Measurements from ENCODE around the gene ZNF425.
"Not testable (repeated sequence)": the region's sequence is repeated elsewhere in the genome, so short reads cannot be mapped to it uniquely, and the experiment has no call there.

The ZNF425 gene

DNA sequence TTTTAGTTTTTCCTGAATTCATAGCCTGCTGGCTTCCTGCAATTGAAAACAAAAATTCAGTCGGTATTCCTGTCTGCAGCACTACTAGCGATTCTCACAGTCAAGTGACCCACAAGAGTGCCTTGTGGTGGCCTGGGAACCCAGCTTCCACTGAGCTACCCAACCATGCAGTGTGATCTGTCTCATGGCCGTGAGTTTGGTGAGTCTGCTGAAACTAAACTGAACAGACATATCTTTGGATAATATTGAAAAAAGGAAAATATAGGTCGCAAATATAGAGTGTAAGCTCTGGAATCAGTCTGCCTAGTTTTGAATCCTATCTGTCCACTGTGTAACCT, 53.7 kb downstream of the ZNF425 start:
- DNase-seq: no peak

DNA sequence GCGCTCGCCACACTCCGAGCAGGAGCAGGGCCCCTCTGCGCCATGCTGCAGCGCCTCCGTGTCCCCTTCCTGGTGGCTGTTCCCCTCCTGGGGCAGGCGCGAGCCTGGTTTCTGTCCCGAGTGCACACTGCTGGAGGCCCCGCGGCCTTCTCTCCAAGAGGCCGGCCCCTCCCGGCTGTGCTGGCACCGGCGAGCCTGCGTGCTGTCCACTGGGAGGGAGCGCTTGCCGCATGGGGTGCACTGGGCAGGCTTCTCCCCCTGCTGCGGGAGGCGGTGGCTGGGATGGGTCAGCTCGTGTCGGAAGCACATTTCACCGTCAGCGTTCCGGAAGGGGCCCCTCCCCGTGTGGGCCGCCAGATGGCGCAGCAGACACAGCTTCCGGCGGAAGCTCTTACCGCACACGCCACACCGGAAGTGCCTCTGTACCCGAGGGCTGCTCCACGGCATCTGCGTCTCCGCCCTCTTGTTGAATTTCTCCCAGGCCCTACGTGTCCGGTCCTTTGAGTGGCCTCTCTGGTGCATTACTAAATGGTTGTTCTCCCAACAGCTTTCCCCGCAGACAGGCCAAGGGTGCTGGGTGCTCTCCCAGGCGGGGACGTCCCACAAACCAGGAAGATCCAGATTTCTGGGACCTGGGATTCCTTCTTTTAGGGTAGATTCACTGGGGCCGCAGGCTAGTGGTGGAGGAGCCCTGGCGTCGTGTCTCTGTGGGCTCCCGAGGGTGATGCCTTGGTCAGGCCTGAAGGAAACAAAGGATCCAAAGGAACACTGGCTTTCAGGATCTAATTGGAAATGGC, 54.3 kb downstream of the ZNF425 start:
- peak; percentile 37 for DNase-seq

DNA sequence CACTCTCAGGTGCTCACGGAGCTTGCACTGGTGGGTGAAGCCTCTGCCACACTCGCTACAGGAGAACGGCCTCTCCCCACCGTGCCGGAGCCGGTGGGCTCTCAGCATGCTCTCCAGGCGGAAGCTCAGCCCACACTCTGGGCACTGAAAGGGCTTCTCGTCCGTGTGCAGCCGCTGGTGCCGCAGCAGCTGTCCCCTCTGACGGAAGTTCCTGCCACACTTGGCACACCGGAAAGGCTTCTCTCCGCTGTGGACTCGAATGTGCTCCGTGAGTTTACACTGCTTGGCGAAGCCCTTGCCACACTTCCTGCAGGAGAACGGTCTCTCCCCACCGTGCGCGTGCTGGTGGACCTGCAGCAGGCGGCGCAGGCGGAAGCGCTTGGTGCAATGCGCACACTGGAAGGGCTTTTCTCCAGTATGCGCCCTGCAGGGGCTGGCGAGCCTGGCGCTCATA, 54.9 kb downstream of the ZNF425 start:
- DNase-seq: no peak

DNA sequence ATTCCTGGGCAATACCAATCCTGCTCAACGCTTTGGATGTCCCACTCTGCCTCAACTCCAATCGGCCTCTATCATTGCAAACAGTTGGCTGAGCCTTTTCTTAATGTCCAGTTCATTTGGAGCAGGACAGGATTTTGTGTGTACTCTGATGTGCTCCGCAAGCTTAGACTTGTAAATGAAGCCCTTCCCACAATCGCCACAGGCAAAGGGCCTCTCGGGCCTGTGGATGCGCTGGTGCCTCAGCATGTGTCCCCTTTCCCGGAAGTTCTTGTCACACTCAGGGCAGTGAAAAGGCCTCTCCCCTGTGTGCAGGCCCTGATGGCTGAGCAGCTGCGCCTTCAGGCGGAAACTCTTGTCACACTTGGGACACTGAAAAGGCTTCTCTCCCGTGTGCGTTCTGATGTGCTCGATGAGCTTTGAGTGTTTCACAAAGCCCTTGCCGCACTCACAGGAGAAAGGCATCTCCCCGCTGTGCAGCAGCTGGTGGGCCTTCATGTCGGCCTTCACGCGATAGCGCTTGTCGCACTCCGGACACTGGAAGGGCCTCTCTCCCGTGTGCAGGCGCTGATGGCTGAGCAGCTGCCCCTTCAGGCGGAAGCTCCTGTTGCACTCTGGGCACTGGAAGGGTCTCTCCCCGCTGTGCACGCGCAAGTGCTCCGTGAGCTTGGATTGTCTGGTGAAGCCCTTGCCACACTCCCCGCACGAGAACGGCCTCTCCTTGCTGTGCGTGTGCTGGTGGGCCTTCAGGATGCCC, 55.6 kb downstream of the ZNF425 start:
- DNase-seq: no peak

DNA sequence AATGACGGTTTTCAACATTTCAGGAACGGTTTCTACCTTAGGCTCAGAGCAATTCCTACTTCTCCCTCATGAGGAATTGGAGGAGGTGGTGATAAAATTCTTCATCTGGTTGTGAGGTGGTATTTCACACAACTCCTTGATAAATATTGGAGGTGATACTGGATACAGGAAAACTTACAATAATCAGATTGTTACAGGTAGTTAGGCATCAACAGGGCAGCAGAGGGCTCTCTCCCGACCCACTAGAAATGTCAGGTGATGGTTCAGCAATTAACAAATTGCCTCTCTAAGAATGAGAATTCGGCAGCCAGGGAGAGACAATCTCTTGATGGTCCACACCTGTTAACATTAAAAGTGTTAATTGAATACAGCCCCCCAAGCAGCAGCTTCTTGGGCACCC, 58.3 kb downstream of the ZNF425 start:
- no peak for DNase-seq

DNA sequence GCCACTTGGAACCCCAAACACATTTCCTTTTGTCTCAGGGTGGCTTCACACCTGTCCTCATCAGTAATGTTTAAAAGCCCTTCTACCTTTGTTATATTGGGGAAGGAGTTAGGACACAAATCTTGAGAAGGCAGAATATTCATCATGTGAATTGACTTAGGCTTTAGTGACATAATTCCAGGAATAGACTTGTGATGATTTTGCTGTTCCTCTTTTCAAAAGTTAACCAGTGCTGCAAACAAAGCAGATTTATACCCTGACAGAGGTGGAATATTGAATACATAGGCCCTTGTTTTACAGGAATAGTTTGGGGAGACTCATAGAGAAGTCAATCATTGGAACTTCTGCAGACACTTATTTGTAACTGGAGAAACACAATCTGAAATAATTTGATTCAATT, 62.6 kb downstream of the ZNF425 start:
- DNase-seq: no peak

DNA sequence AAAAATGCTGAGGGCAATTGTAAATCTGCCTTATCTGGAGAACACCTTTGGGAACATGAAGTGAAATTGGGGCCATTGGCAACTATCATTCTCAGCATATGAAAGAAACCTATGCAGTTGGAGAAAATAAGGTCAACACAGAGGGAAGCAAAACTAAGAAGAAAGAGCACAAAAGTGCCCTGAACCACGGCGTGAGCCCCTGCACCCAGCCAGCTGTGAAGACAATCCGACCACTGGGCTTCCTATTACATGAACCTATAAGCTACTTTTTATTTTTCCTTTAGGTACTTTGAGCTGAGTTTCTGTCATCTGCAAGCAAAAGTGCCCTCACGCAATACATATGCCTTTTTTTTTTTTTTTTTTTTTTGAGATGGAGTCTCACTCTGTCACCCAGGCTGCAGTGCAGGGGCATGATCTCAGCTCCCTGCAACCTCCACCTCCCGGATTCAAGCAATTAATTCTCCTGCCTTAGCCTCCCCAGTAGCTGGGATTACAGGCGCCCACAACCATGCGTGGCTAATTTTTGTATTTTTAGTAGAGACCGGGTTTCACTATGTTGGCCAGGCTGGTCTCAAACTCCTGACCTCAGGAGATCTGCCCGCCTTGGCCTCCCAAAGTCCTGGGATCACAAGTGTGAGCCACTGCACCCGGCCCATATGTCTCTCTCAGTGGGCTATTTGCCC, 63.8 kb downstream of the ZNF425 start:
- DNase-seq: not testable (repeated sequence)

DNA sequence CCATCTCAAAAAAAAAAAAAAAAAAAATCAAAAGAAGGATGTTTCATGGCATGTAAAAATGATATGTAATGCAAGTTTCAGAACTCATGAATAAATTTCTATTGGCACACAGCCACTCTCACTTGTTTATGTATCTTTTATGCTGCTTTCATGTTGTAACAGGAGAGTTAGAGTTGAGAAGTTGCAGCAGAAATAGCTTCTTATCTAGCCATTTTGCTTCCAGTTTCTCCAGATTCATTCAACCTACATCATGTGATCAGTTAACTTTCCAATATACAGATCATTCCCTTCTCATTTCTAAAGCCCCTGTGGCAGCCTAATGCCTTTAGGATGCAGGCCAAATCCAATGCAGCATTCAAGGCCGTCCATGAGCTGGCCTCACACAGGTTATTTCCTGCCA, 66.0 kb downstream of the ZNF425 start:
- DNase-seq: no peak

DNA sequence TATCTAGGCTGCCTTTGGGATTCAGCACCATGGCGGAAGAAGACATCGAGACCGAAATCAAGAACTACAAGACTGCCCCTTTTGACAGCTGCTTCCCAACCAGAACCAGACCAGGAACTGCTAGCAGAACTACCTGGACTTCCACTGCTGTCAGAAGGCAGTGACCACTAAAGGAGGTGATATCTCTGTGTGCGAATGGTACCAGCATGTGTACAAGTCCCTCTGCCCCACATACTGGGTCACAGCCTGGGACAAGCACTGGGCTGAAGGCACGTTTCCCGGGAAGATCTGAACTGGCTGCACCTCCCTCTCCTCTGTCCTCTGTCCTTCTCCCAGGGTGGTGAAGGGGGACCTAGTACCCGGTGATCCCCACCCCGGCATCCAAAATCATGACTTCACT, 72.2 kb downstream of the ZNF425 start:
- DNase-seq: no peak

DNA sequence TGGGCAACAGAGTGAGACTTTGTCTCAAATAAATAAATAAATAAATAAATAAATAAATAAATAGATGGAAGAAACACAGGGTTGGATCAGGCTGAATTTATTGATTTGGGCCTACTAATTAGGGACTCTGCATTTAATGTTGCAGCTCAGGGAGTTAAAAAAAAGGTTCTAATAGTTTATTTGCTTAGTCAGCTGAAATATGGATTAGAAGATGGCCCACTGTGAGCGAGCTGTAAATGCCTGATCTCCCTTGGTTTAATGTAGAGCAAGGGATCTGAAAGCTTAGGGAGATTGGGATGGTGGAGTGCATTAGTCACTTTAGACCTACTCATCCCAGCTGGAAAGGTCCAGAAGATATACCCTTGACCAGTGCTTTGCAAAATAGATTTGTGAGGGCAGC, 72.7 kb downstream of the ZNF425 start:
- DNase-seq: no peak
